GM12892 (cell line): ENCODE results near the gene PIK3C2G.

ENCODE experiments used
- POLR2A ChIP-seq: IDR thresholded peaks from 2 replicates; pipeline ENCODE4 v1.6.1; 2011; ENCODE audit warnings: low read depth, low read length, control low read depth
- POLR2AphosphoS5 ChIP-seq: IDR thresholded peaks from 2 replicates; pipeline ENCODE4 v1.6.1; 2011; ENCODE audit warnings: low read depth, low read length, control low read depth
- TAF1 ChIP-seq: IDR thresholded peaks from 2 replicates; pipeline ENCODE4 v1.6.1; 2011; ENCODE audit warnings: low read depth, mild to moderate bottlenecking, control low read depth, low read length, borderline replicate concordance

GRCh38 chr12:18658179-18658578, 396.9 kb downstream of the PIK3C2G start:
- TF ChIP-seq POLR2AphosphoS5 (no peak), TAF1 (no peak), POLR2A (no peak)
